Heart left ventricle (tissue), 16 donors: ENCODE data around the gene DPAGT1. TPM values are rescaled to one million over a fixed set of nuclear protein-coding genes. Genes with fewer than 3 reads are reported as not detected.

ENCODE experiments used
- ATAC-seq, 4 donors: fragments of 200-7000 bp; cut with Tn5 transposase; one replicate each; pipeline ENCODE4 v1.9.1; 2020 to 2022; ENCODE audit warnings: moderate library complexity in 4 of 4, mild to moderate bottlenecking in 3 of 4, moderate number of reproducible peaks in 1 of 4
- DNase-seq, 5 donors: peaks; one replicate each; pipeline ENCODE4 v3.0.0-alpha.2; 2020
- H3K27ac ChIP-seq, 12 donors: fragments of 200-600 bp; sonication (generic) in 4 of 12; one replicate each; pipeline versions ENCODE4 v1.5.0 to v1.8.0; 2016 to 2022; ENCODE audit warnings: mild to moderate bottlenecking in 2 of 12
- H3K27me3 ChIP-seq, 9 donors: fragments of 200-600 bp; sonication (generic) in 2 of 9; one replicate each; pipeline versions ENCODE4 v1.5.1 to v1.8.0; 2016 to 2022; ENCODE audit warnings: mild to moderate bottlenecking in 3 of 9
- H3K36me3 ChIP-seq, 9 donors: fragments of 200-600 bp; sonication (generic) in 2 of 9; one replicate each; pipeline versions ENCODE4 v1.5.0 to v1.8.0; 2018 to 2022; ENCODE audit warnings: mild to moderate bottlenecking in 2 of 9
- H3K4me1 ChIP-seq, 12 donors: fragments of 200-600 bp; sonication (generic) in 4 of 12; one replicate each; pipeline versions ENCODE4 v1.5.0 to v1.8.0; 2016 to 2022; ENCODE audit warnings: mild to moderate bottlenecking in 3 of 12
- H3K4me3 ChIP-seq, 12 donors: fragments of 200-600 bp; sonication (generic) in 4 of 12; one replicate each; pipeline versions ENCODE4 v1.5.0 to v1.8.0; 2017 to 2022; ENCODE audit warnings: mild to moderate bottlenecking in 9 of 12, moderate library complexity in 4 of 12
- H3K9me3 ChIP-seq, 12 donors: fragments of 200-600 bp; sonication (generic) in 4 of 12; one replicate each; pipeline versions ENCODE4 v1.5.0 to v1.8.0; 2016 to 2022; ENCODE audit warnings: mild to moderate bottlenecking in 1 of 12
- CTCF ChIP-seq, 12 donors: fragments of 200-600 bp; sonication (generic) in 4 of 12; IDR thresholded peaks; one replicate each; pipeline versions ENCODE4 v1.5.0 to v1.8.0; 2018 to 2022; ENCODE audit warnings: antibody characterized with exemption in 12 of 12, mild to moderate bottlenecking in 5 of 12
- POLR2A ChIP-seq, 2 donors: fragments of 450-650 bp; IDR thresholded peaks; one replicate each; pipeline ENCODE4 v1.6.1; 2017; ENCODE audit warnings: antibody characterized with exemption in 2 of 2, mild to moderate bottlenecking in 2 of 2, moderate library complexity in 2 of 2
- WGBS, 4 donors: extraction: QIAGEN DNeasy Blood & Tissue Kit in 2 of 4; methylation state at CpG; one replicate each; pipeline versions ENCODE4 v1.1.5 to v1.1.7; 2013 to 2018; 5-methylcytosine and 5-hydroxymethylcytosine counted together
- intact Hi-C, 10 donors: fragments of 100-400 bp; cut with DNase I; formaldehyde crosslinking; loops; one replicate each; pipeline versions ENCODE4 v1.11.1 to v1.14.2; 2022
- polyA plus RNA-seq, 2 donors: library from polyadenylated mRNA; stranded (reverse); fragments of 200-250 nt; gene quantifications; one replicate each; pipeline ENCODE4 v1.2.3, GENCODE V29; 2013
- total RNA-seq, 9 donors: library from RNA; depleted of rRNA in 2 of 9; stranded (reverse); fragments of >200 nt in 2 of 9; fragmentation: NEBNext Ultra II Directional in 3 of 9; extraction: Animal tissue kit (Norgen Biotek cat#: 25700) in 3 of 9; gene quantifications; one replicate each; pipeline versions ENCODE4 v1.1.0 to v1.2.4, GENCODE V29; 2016 to 2023
- donor health status: ischemic (EF 13 %, LVEDD 7.1; RV severe dilation, severe dysfunction).
- donor health status: healthy with polysubstance abuse.
- donor health status: DM: no; HTN: yes; CAD: no.
- donor health status: DM: no; HTN: no; CAD: no.
- donor health status: ischemic (EF 25% LVEDD 6.9; RV normal size, moderate dysfunction).
- donor health status: ischemic (EF 25% LVEDD 5.7; RV mildly dilated, moderate dysfunction).
- donor health status: healthy.
- donor health status: DM: yes; HTN: yes; CAD: no.
- donor health status: ischemic (EF 35%, LVEDD 5.7; RV mildly dilated, moderate dysfunction).
- donor health status: nonischemic (EF 11% LVEDD 7.7; RV severe dilation, severe dysfunction).
- donor health status: DM: yes; HTN: yes; CAD: no.
- donor health status: PGD.
- donor health status: ischemic (EF 29% LVEDD 5.4; RV normal size, mild dysfunction).
- donor health status: nonischemic (EF 23%, LVEDD 6.1; RV moderate dilation, normal function).

The DPAGT1 gene
- total and polyA plus RNA-seq, 11 donors = 11.2 to 32.9 (median 16.5) TPM

- peaks cover 2 to 26% (median 18%) of the 10 kb centered on the region in 12 donors for H3K4me1 ChIP-seq
- TF ChIP-seq POLR2A (IDR thresholded peaks at IDR 0.05) = no peak
- TF ChIP-seq CTCF (IDR thresholded peaks at IDR 0.05) = no peak
- H3K4me3 ChIP-seq = no peak overlapping the region
- H3K27ac ChIP-seq = no peak overlapping the region
- peaks cover 0 to 63% (median 59%) of the 10 kb centered on the region in 9 donors for H3K36me3 ChIP-seq
- intact Hi-C loops = no loop called here
- ATAC-seq (no peak), DNase-seq (no peak)
- WGBS, 4 donors = 95 to 100% (median 98%) methylated on average over 5 to 10 of the region's 10 CpGs
- no peaks in the 10 kb centered on the region for H3K27me3 ChIP-seq
- H3K9me3 ChIP-seq = no peaks in the 10 kb centered on the region
These were observed 47.2 kb downstream of the DPAGT1 start for GRCh38 chr11:119054418-119054817.

- TF ChIP-seq CTCF (IDR thresholded peaks at IDR 0.05) = no peak
- no peak for TF ChIP-seq POLR2A (IDR thresholded peaks at IDR 0.05)
- 91 to 94% (median 93%) methylated on average over 23 of the region's 23 CpGs for WGBS, 4 donors
- Histone ChIP-seq H3K4me1 (peaks cover 0 to 16% (median 11%) of the 10 kb centered on the region in 12 donors), H3K36me3 (peaks cover 0 to 84% (median 80%) of the 10 kb centered on the region in 9 donors), H3K27me3 (no peaks in the 10 kb centered on the region), H3K27ac (no peak overlapping the region), H3K9me3 (no peaks in the 10 kb centered on the region), H3K4me3 (no peak overlapping the region)
- intact Hi-C loops = no loop called here
- DNase-seq = no peak
- no peak for ATAC-seq
These were observed 49.4 kb downstream of the DPAGT1 start for GRCh38 chr11:119052163-119052814.

GRCh38 chr11:119051440-119052162, 50.1 kb downstream of the DPAGT1 start:
- 87 to 89% (median 88%) methylated on average over 16 to 17 of the region's 17 CpGs for WGBS, 4 donors
- TF ChIP-seq POLR2A (IDR thresholded peaks at IDR 0.05) = no peak
- no peak for TF ChIP-seq CTCF (IDR thresholded peaks at IDR 0.05)
- H3K4me1 ChIP-seq = peaks cover 0 to 16% (median 11%) of the 10 kb centered on the region in 12 donors
- no peaks in the 10 kb centered on the region for H3K9me3 ChIP-seq
- no peaks in the 10 kb centered on the region for H3K27me3 ChIP-seq
- DNase-seq = no peak
- intact Hi-C loops = no loop called here
- peaks cover 0 to 91% (median 87%) of the 10 kb centered on the region in 9 donors for H3K36me3 ChIP-seq
- no peak overlapping the region for H3K4me3 ChIP-seq
- H3K27ac ChIP-seq = no peak overlapping the region
- no peak for ATAC-seq

- Histone ChIP-seq H3K27ac (no peak overlapping the region), H3K36me3 (peaks cover 0 to 99% (median 93%) of the 10 kb centered on the region in 9 donors), H3K9me3 (no peaks in the 10 kb centered on the region), H3K4me1 (no peaks in the 10 kb centered on the region), H3K27me3 (no peaks in the 10 kb centered on the region), H3K4me3 (no peak overlapping the region)
- intact Hi-C loops = no loop called here
- TF ChIP-seq POLR2A (IDR thresholded peaks at IDR 0.05) (no peak), CTCF (IDR thresholded peaks at IDR 0.05) (no peak)
- DNase-seq = no peak
- 92 to 97% (median 94%) methylated on average over 6 to 7 of the region's 7 CpGs for WGBS, 4 donors
- ATAC-seq = no peak
These were observed 52.6 kb downstream of the DPAGT1 start for GRCh38 chr11:119049081-119049480.
